Cardiac fibroblast (primary cell): ENCODE data around the gene FNIP1.
"Not testable (repeated sequence)": the region's sequence is repeated elsewhere in the genome, so short reads cannot be mapped to it uniquely, and the experiment has no call there.

Experiments
- DNase-seq, 2 donors: peaks; one replicate each; pipeline versions ENCODE4 v3.0.0 to v3.0.0-alpha.2; 2010; ENCODE audit warnings: low read depth in 2 of 2
- H3K4me3 ChIP-seq, 2 donors: replicated peaks in 1 of 2; 1 replicate in 1 of 2; 2 replicates in 1 of 2; pipeline ENCODE4 v1.5.1; 2011; ENCODE audit warnings: low read depth in 2 of 2, low read length in 2 of 2, mild to moderate bottlenecking in 2 of 2, moderate library complexity in 1 of 2
- TF ChIP-seq, protein P1 (sequence below): IDR thresholded peaks from one replicate; pipeline ENCODE4 v1.5.1; 2011; ENCODE audit warnings: low read depth, mild to moderate bottlenecking, low read length, inconsistent platforms

Gene FNIP1

DNA sequence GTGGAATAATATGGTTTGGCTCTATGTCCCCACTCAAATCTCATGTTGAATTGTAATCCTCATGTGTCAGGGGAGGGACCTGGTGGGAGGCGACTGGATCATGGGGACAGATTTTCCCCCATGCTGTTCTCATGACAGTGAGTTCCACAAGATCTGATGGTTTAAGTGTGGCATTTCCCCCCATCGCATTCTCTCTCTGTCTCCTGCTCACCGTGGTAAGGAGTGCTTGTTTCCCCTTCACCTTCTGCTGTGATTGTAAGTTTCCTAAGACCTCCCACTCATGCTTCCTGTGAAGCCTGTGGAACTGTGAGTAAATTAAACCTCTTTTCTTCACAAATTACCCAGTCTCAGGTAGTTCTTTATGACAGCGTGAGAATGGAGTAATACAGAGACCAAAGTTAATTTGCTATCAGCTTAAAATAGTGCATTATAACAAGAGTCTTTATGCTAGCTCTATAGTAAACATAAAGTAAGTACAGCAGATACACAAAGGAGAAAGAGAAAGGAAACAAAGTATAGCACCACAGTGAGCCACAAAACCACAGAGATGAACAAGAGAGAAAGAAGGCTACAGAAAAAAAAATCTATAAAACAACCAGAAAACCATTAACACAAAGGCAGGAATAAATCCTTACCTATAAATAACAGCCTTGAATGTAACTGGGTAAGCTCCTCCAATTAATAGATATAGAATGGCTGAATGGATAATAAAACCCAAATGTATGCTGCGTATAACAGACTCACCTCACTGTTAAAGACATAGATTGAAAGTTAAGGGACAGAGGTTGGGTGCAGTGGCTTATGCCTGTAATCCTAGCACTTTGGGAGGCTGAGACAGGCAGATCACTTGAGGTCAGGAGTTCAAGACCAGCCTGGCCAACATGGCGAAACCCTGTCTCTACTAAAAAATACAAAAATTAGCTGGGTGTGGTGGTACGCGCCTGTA is 201.5 kb downstream of the FNIP1 start:
- no peak for DNase-seq
- TF ChIP-seq, protein P1, sequence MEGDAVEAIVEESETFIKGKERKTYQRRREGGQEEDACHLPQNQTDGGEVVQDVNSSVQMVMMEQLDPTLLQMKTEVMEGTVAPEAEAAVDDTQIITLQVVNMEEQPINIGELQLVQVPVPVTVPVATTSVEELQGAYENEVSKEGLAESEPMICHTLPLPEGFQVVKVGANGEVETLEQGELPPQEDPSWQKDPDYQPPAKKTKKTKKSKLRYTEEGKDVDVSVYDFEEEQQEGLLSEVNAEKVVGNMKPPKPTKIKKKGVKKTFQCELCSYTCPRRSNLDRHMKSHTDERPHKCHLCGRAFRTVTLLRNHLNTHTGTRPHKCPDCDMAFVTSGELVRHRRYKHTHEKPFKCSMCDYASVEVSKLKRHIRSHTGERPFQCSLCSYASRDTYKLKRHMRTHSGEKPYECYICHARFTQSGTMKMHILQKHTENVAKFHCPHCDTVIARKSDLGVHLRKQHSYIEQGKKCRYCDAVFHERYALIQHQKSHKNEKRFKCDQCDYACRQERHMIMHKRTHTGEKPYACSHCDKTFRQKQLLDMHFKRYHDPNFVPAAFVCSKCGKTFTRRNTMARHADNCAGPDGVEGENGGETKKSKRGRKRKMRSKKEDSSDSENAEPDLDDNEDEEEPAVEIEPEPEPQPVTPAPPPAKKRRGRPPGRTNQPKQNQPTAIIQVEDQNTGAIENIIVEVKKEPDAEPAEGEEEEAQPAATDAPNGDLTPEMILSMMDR = no peak
- H3K4me3 ChIP-seq = no peak overlapping the region

- TF ChIP-seq, protein P1 = no peak
- no peak overlapping the region for H3K4me3 ChIP-seq
- DNase-seq = no peak
Observed at GRCh38 chr5:131593921-131594320, 202.9 kb downstream of the FNIP1 start.

DNA sequence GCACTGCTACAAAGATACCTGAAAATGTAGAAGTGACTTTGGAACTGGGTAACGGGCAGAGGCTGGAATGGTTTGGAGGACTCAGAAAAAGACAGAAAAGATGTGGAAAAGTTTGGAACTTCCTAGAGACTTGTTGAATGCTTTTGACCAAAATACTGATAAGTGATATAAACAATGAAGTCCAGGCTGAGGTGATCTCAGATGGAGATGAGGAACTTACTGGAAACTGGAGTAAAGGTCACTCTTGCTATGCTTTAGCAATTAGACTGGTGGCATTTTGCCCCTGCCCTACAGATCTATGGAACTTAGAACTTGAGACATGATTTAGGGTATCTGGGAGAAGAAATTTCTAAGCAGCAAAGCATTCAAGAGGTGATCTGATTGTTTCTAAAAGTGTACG is 203.4 kb downstream of the FNIP1 start:
- not testable (repeated sequence) for H3K4me3 ChIP-seq
- DNase-seq = peak in 1 of 2 donors; percentile 18
